ENCODE measurements around the gene COQ2. TPM values are rescaled to one million over a fixed set of nuclear protein-coding genes. Genes with fewer than 3 reads are reported as not detected.
"Not testable (repeated sequence)": the region's sequence is repeated elsewhere in the genome, so short reads cannot be mapped to it uniquely, and the experiment has no call there.

COQ2 gene
- total RNA-seq, 1 donor = 14.1 TPM

DNA sequence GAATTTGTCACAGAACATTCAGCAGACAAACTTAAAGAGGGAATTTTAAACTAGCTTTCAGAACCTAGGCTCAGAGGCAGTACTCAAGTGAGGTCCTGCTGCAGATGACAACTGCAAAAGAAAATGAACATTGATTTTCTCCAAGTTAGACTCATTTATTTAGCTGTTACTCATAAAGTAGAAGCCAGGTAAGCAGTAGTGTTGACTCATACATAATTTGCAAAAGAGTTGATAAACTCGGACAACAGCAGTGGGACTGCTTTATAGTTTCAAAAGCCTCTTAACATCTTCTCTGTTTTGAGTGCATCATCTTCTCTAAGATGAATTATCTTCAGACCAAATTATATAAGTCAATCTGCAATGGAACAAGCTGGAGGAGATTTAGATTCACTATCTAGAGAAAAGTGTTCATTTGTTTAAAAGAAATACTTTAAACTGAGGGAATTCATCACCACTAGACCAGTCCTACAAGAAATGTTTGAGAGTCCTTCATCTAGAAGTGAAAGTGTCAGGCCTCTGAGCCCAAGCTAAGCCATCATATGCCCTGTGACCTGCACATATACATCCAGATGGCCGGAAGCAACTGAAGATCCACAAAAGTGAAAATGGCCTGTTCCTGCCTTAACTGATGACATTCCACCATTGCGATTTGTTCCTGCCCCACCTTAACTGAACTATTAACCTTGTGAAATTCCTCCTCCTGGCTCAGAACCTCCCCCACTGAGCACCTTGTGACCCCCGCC, 49.5 kb downstream of the COQ2 start:
- H3K79me2 ChIP-seq (ENCODE audit: insufficient read depth, low read length) = no peaks in the 10 kb centered on the region
- DNase-seq (ENCODE audit: insufficient read length, low spot score, missing footprints) = no peak
- H3K4me2 ChIP-seq (ENCODE audit: insufficient read depth, low read length) = no peak overlapping the region
- no peak overlapping the region for H3K27ac ChIP-seq (ENCODE audit: low read depth, low read length)
- H3K4me3 ChIP-seq (ENCODE audit: insufficient read depth, low read length) = no peak overlapping the region
- no peaks in the 10 kb centered on the region for H4K20me1 ChIP-seq (ENCODE audit: insufficient read depth, low read length)
- H3K4me1 ChIP-seq (ENCODE audit: insufficient read depth, low read length) = no peaks in the 10 kb centered on the region
- H3K27me3 ChIP-seq (ENCODE audit: insufficient read depth, low read length) = no peaks in the 10 kb centered on the region
- no peaks in the 10 kb centered on the region for H3K36me3 ChIP-seq (ENCODE audit: insufficient read depth, low read length)
- TF ChIP-seq, protein P1, sequence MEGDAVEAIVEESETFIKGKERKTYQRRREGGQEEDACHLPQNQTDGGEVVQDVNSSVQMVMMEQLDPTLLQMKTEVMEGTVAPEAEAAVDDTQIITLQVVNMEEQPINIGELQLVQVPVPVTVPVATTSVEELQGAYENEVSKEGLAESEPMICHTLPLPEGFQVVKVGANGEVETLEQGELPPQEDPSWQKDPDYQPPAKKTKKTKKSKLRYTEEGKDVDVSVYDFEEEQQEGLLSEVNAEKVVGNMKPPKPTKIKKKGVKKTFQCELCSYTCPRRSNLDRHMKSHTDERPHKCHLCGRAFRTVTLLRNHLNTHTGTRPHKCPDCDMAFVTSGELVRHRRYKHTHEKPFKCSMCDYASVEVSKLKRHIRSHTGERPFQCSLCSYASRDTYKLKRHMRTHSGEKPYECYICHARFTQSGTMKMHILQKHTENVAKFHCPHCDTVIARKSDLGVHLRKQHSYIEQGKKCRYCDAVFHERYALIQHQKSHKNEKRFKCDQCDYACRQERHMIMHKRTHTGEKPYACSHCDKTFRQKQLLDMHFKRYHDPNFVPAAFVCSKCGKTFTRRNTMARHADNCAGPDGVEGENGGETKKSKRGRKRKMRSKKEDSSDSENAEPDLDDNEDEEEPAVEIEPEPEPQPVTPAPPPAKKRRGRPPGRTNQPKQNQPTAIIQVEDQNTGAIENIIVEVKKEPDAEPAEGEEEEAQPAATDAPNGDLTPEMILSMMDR (IDR thresholded peaks at IDR 0.05; ENCODE audit: extremely low read depth, low read depth, low read length) = no peak
- no peaks in the 10 kb centered on the region for H3K9me3 ChIP-seq (ENCODE audit: low read depth, low read length)
- no peak overlapping the region for H2AFZ ChIP-seq (ENCODE audit: low read length)

DNA sequence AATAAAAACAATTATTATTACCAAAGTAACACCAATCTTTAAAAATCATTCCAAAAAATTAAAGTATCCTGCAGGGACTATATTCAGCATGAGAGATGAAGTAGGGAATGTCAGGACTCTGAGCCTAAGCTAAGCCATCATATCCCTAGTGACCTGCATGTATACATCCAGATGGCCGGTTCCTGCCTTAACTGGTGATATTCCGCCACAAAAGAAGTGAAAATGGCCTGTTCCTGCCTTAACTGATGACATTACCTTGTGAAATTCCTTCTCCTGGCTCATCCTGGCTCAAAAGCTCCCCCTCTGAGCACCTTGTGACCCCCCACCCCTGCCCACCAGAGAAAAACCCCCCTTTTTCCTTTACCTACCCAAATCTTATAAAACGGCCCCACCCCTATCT, 50.2 kb downstream of the COQ2 start:
- not testable (repeated sequence) for H3K27me3 ChIP-seq (ENCODE audit: insufficient read depth, low read length); H3K27ac ChIP-seq (ENCODE audit: low read depth, low read length); H3K4me1 ChIP-seq (ENCODE audit: insufficient read depth, low read length); H3K9me3 ChIP-seq (ENCODE audit: low read depth, low read length); H4K20me1 ChIP-seq (ENCODE audit: insufficient read depth, low read length); H3K36me3 ChIP-seq (ENCODE audit: insufficient read depth, low read length); H3K79me2 ChIP-seq (ENCODE audit: insufficient read depth, low read length); H2AFZ ChIP-seq (ENCODE audit: low read length); H3K4me3 ChIP-seq (ENCODE audit: insufficient read depth, low read length); DNase-seq (ENCODE audit: insufficient read length, low spot score, missing footprints); H3K4me2 ChIP-seq (ENCODE audit: insufficient read depth, low read length)

DNA sequence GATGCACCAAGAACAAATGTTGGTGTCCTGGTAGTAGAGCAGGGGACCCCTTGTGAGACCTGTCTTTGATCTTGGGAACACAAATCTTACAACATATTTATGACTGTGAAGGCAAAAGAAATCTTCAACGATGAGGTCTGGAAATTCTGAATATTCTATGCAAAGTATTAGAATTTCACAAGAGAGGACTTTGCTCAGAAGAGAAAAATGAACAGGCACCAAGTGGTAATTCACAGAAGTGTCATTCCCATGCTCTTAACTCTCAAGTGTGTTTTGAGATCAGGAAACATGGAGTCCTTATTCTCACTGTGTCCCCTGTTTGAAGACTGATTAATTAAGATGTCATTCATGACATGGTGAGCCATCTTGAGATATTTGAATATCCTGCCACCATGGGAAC, 52.5 kb downstream of the COQ2 start:
- H3K36me3 ChIP-seq (ENCODE audit: insufficient read depth, low read length) = no peaks in the 10 kb centered on the region
- H3K27ac ChIP-seq (ENCODE audit: low read depth, low read length) = no peak overlapping the region

DNA sequence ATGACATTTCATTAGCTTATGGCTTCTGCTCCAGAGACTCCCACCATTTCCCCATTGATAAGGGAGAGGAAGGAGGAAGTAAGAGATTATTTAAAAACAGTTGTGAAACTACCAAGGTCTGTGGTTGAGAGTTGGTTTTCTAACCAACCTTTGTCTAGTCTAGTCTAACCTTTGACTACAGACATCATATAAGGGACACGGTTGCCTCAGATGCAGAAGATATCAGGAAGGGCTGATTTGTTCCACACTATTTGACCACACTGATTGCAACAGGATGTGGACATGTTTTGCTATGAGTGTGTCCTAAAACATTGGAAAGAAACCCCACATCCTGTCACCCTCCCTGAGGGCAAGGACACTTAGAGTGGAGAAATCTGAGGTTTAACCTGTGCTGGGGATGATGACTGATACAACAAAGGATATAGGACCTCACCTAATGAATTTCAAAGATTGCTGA, 53.0 kb downstream of the COQ2 start:
- TF ChIP-seq, protein P1 (IDR thresholded peaks at IDR 0.05; ENCODE audit: extremely low read depth, low read depth, low read length) = no peak
- Histone ChIP-seq H3K4me3 (ENCODE audit: insufficient read depth, low read length) (no peak overlapping the region), H3K4me2 (ENCODE audit: insufficient read depth, low read length) (no peak overlapping the region), H3K27ac (ENCODE audit: low read depth, low read length) (no peak overlapping the region), H4K20me1 (ENCODE audit: insufficient read depth, low read length) (no peaks in the 10 kb centered on the region), H3K27me3 (ENCODE audit: insufficient read depth, low read length) (no peaks in the 10 kb centered on the region), H3K4me1 (ENCODE audit: insufficient read depth, low read length) (no peaks in the 10 kb centered on the region), H3K79me2 (ENCODE audit: insufficient read depth, low read length) (no peaks in the 10 kb centered on the region), H3K36me3 (ENCODE audit: insufficient read depth, low read length) (no peaks in the 10 kb centered on the region), H3K9me3 (ENCODE audit: low read depth, low read length) (no peaks in the 10 kb centered on the region), H2AFZ (ENCODE audit: low read length) (no peak overlapping the region)
- no peak for DNase-seq (ENCODE audit: insufficient read length, low spot score, missing footprints)

More for the DNA sequence above, 52.5 kb downstream of the COQ2 start:
- H3K79me2 ChIP-seq (ENCODE audit: insufficient read depth, low read length) = no peaks in the 10 kb centered on the region
- TF ChIP-seq, protein P1 (IDR thresholded peaks at IDR 0.05; ENCODE audit: extremely low read depth, low read depth, low read length) = no peak
- no peaks in the 10 kb centered on the region for H3K4me1 ChIP-seq (ENCODE audit: insufficient read depth, low read length)
- no peaks in the 10 kb centered on the region for H4K20me1 ChIP-seq (ENCODE audit: insufficient read depth, low read length)
- no peak for DNase-seq (ENCODE audit: insufficient read length, low spot score, missing footprints)
- no peaks in the 10 kb centered on the region for H3K27me3 ChIP-seq (ENCODE audit: insufficient read depth, low read length)
- no peak overlapping the region for H2AFZ ChIP-seq (ENCODE audit: low read length)
- H3K4me2 ChIP-seq (ENCODE audit: insufficient read depth, low read length) = no peak overlapping the region
- no peaks in the 10 kb centered on the region for H3K9me3 ChIP-seq (ENCODE audit: low read depth, low read length)
- H3K4me3 ChIP-seq (ENCODE audit: insufficient read depth, low read length) = no peak overlapping the region

Measured in osteoblast (primary cell).